ENCODE results near the gene ZBTB46. TPM values are rescaled to one million over a fixed set of nuclear protein-coding genes. Genes with fewer than 3 reads are reported as not detected.

Gene ZBTB46
- total and polyA plus RNA-seq, 9 donors: 4.1 to 55.1 (median 34.7) TPM

GRCh38 chr20:63696306-63696627 is 134.8 kb downstream of the ZBTB46 start:
- 12 to 34% (median 27%) methylated on average over 6 of the region's 6 CpGs for WGBS, 3 donors
- no peak for TF ChIP-seq EP300 (IDR thresholded peaks at IDR 0.05)
- TF ChIP-seq CTCF (IDR thresholded peaks at IDR 0.05): no peak
- TF ChIP-seq POLR2A (IDR thresholded peaks at IDR 0.05): no peak
- Histone ChIP-seq H3K36me3 (no peaks in the 10 kb centered on the region), H3K9me3 (no peaks in the 10 kb centered on the region), H3K27me3 (no peaks in the 10 kb centered on the region), H3K4me1 (ENCODE audit: insufficient read depth) (peaks cover 2% of the 10 kb centered on the region), H3K4me3 (no peak overlapping the region), H3K27ac (no peak overlapping the region)
- intact Hi-C loops (cut with DNase I): no loop called here
- DNase-seq: peak in 2 of 5 donors; percentile 13 to 23

- intact Hi-C loops (cut with DNase I): no loop called here
- 67 to 76% (median 75%) methylated on average over 9 to 25 of the region's 25 CpGs for WGBS, 3 donors
- DNase-seq: peak in 3 of 5 donors; percentile 18 to 41 (median 27)
- H3K9me3 ChIP-seq: no peaks in the 10 kb centered on the region
- no peak for TF ChIP-seq CTCF (IDR thresholded peaks at IDR 0.05)
- no peak for TF ChIP-seq POLR2A (IDR thresholded peaks at IDR 0.05)
- TF ChIP-seq EP300 (IDR thresholded peaks at IDR 0.05): no peak
- H3K4me3 ChIP-seq: no peak overlapping the region
- peaks cover 2% of the 10 kb centered on the region for H3K4me1 ChIP-seq (ENCODE audit: insufficient read depth)
- H3K27me3 ChIP-seq: no peaks in the 10 kb centered on the region
- H3K27ac ChIP-seq: no peak overlapping the region
- H3K36me3 ChIP-seq: no peaks in the 10 kb centered on the region
These were observed 135.4 kb downstream of the ZBTB46 start for GRCh38 chr20:63695424-63696305.

GRCh38 chr20:63694584-63695423 is 136.3 kb downstream of the ZBTB46 start:
- intact Hi-C loops (cut with DNase I): no loop called here
- Histone ChIP-seq H3K36me3 (no peaks in the 10 kb centered on the region), H3K9me3 (no peaks in the 10 kb centered on the region), H3K4me1 (ENCODE audit: insufficient read depth) (peaks cover 2% of the 10 kb centered on the region), H3K27me3 (no peaks in the 10 kb centered on the region), H3K27ac (no peak overlapping the region), H3K4me3 (no peak overlapping the region)
- 89 to 91% (median 91%) methylated on average over 36 to 37 of the region's 37 CpGs for WGBS, 3 donors
- DNase-seq: peak in 2 of 5 donors; percentile 21 to 44
- TF ChIP-seq CTCF (IDR thresholded peaks at IDR 0.05) (no peak), POLR2A (IDR thresholded peaks at IDR 0.05) (no peak), EP300 (IDR thresholded peaks at IDR 0.05) (no peak)

GRCh38 chr20:63693733-63694583 is 137.1 kb downstream of the ZBTB46 start:
- DNase-seq: peak in 1 of 5 donors; percentile 16
- intact Hi-C loops (cut with DNase I): no loop called here
- peaks cover 2% of the 10 kb centered on the region for H3K4me1 ChIP-seq (ENCODE audit: insufficient read depth)
- no peak overlapping the region for H3K4me3 ChIP-seq
- no peaks in the 10 kb centered on the region for H3K36me3 ChIP-seq
- no peaks in the 10 kb centered on the region for H3K9me3 ChIP-seq
- no peaks in the 10 kb centered on the region for H3K27me3 ChIP-seq
- no peak for TF ChIP-seq CTCF (IDR thresholded peaks at IDR 0.05)
- TF ChIP-seq POLR2A (IDR thresholded peaks at IDR 0.05): no peak
- no peak for TF ChIP-seq EP300 (IDR thresholded peaks at IDR 0.05)
- WGBS, 3 donors: 89 to 93% (median 92%) methylated on average over 20 to 21 of the region's 21 CpGs
- H3K27ac ChIP-seq: no peak overlapping the region
